SH-SY5Y (cell line): Measurements from ENCODE around the gene OR1M1.

Source experiments
- GATA2 ChIP-seq: IDR thresholded peaks from 2 replicates; pipeline ENCODE4 v1.6.1; 2011; ENCODE audit warnings: mild to moderate bottlenecking, low read depth, low read length
- GATA3 ChIP-seq: IDR thresholded peaks from 2 replicates; pipeline ENCODE4 v1.6.1; 2011; ENCODE audit warnings: low read depth, mild to moderate bottlenecking, low read length, moderate library complexity

DNA sequence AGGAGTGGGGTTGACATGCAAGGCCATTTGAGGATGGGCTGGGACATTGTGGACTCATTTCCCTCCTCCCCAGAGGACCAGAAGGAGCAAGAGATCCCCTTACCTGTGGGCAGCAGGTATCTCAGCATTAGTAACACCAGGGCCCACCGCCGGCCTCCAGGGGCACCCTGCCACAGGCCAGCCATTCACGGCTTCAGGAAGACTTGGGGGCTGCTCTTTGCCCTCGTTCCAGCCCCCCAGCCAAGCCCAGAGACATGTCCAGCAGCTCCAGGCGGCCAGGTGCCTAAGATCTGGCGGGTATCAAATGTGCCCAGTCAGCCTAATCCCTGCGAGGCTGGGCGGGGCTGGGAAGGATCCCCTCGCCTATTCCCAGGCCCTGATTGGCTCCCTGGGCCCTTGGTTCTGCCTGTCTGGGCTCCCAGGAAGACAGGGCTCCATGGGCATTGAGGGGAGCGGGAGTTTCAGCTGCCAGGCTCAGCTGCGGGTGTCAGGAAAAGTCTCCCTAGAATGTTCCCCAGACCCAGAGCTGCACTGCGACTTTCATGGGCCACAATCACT lies 21.3 kb upstream of the OR1M1 start:
- TF ChIP-seq GATA3 (no peak), GATA2 (no peak)
